CD4-positive, alpha-beta T cell treated with Interleukin-12 subunit alpha and Interleukin-12 subunit beta, for 1 hour (primary cell): ENCODE measurements around the gene DHX32.
A peak's percentile ranks its signal among the peaks of the same experiment; 100 is the strongest.
"Not testable (repeated sequence)": the region's sequence is repeated elsewhere in the genome, so short reads cannot be mapped to it uniquely, and the experiment has no call there.

ENCODE experiments used
- DNase-seq: peaks from one replicate; pipeline ENCODE4 v3.0.0-alpha.2; 2020

The DHX32 gene

GRCh38 chr10:125881192-125881591 is at the start of gene DHX32:
DHX32 (minus strand) TSS chr10:125881292; CDS start chr10:125880824, 468 bp downstream.
- DNase-seq = no peak

GRCh38 chr10:125929618-125930017 is 48.5 kb upstream of the DHX32 start:
- DNase-seq = no peak

GRCh38 chr10:125928928-125929585 is 48.0 kb upstream of the DHX32 start:
- DNase-seq = no peak

- DNase-seq = not testable (repeated sequence)
Observed at GRCh38 chr10:125927265-125927664, 46.2 kb upstream of the DHX32 start.

GRCh38 chr10:125926247-125926646 is 45.2 kb upstream of the DHX32 start:
- DNase-seq = no peak

GRCh38 chr10:125925262-125925834 is 44.3 kb upstream of the DHX32 start:
- DNase-seq = no peak

- not testable (repeated sequence) for DNase-seq
Observed at GRCh38 chr10:125921643-125922306, 40.7 kb upstream of the DHX32 start.

GRCh38 chr10:125917704-125918361 is 36.7 kb upstream of the DHX32 start:
- DNase-seq = not testable (repeated sequence)

- DNase-seq = no peak
Observed at GRCh38 chr10:125916977-125917376, 35.9 kb upstream of the DHX32 start.

- not testable (repeated sequence) for DNase-seq
Observed at GRCh38 chr10:125913277-125913676, 32.2 kb upstream of the DHX32 start.

- DNase-seq = no peak
Observed at GRCh38 chr10:125911990-125912389, 30.9 kb upstream of the DHX32 start.

- no peak for DNase-seq
Observed at GRCh38 chr10:125911145-125911544, 30.1 kb upstream of the DHX32 start.

- not testable (repeated sequence) for DNase-seq
Observed at GRCh38 chr10:125909491-125909890, 28.4 kb upstream of the DHX32 start.

- not testable (repeated sequence) for DNase-seq
Observed at GRCh38 chr10:125908813-125909212, 27.7 kb upstream of the DHX32 start.

GRCh38 chr10:125907598-125907997 is 26.5 kb upstream of the DHX32 start:
- not testable (repeated sequence) for DNase-seq

GRCh38 chr10:125905069-125905994 is 24.2 kb upstream of the DHX32 start:
- DNase-seq = not testable (repeated sequence)

- not testable (repeated sequence) for DNase-seq
Observed at GRCh38 chr10:125903135-125903640, 22.1 kb upstream of the DHX32 start.

- DNase-seq = not testable (repeated sequence)
Observed at GRCh38 chr10:125900963-125901362, 19.9 kb upstream of the DHX32 start.

- not testable (repeated sequence) for DNase-seq
Observed at GRCh38 chr10:125897317-125897716, 16.2 kb upstream of the DHX32 start.

- DNase-seq = peak; percentile 77
Observed at GRCh38 chr10:125896088-125896934, 15.2 kb upstream of the DHX32 start, which contains the start of gene FANK1. FANK1 (plus strand) TSS chr10:125896564; CDS start chr10:125896643, 79 bp downstream.
